ENCODE measurements around the gene ITGAD.

ITGAD gene

DNA sequence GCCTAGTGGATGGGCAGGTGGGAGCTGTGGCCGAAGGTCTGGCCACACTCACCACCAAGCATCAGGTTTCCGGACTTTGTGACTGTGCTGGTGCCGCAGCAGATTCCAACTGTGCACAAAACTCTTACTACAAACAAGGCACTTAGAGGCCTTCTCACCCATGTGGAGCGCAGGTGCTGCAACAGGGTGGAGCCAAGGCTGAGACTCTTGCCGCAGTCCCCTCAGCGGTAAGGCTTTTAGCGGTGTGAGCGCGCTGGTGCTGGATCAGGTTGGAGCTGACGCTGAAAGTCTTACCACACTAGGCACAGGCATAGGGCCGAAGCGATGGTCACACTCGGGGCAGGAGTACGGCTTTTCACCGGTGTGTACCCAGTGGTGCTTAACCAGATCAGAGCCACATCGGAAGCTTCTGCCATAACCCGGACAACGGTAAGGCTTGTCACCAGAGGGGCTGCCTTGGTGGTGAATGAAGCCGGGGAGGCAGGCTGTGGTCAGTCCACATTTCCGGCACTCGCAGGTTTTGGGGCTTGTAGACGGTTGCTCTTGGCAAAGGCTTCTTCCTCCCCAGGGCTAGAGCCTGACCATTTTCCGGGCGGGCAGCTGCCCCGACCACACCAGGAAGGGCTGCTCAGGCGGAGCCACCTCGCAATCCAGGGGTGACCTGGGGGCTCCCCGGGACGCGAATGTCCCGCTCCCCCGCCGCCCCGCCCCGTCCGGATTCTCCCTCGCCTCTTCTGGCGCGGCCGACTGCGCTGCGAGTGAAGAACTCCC, 65.1 kb downstream of the ITGAD start:
- TF ChIP-seq CTCF (IDR thresholded peaks at IDR 0.05; ENCODE audit: low read depth, low read length) (peak; percentile 20), MYC (IDR thresholded peaks at IDR 0.05; ENCODE audit: low read depth, low read length) (peak; percentile 65), MAX (IDR thresholded peaks at IDR 0.05; ENCODE audit: low read depth, low read length) (peak; percentile 72), POLR2A (IDR thresholded peaks at IDR 0.05; ENCODE audit: extremely low read depth, insufficient read length) (peak; percentile 58)
- DNase-seq (ENCODE audit: low read depth): peak; percentile 95
- peak overlapping the region; percentile 94 for H3K4me3 ChIP-seq (ENCODE audit: low read depth, low read length)

DNA sequence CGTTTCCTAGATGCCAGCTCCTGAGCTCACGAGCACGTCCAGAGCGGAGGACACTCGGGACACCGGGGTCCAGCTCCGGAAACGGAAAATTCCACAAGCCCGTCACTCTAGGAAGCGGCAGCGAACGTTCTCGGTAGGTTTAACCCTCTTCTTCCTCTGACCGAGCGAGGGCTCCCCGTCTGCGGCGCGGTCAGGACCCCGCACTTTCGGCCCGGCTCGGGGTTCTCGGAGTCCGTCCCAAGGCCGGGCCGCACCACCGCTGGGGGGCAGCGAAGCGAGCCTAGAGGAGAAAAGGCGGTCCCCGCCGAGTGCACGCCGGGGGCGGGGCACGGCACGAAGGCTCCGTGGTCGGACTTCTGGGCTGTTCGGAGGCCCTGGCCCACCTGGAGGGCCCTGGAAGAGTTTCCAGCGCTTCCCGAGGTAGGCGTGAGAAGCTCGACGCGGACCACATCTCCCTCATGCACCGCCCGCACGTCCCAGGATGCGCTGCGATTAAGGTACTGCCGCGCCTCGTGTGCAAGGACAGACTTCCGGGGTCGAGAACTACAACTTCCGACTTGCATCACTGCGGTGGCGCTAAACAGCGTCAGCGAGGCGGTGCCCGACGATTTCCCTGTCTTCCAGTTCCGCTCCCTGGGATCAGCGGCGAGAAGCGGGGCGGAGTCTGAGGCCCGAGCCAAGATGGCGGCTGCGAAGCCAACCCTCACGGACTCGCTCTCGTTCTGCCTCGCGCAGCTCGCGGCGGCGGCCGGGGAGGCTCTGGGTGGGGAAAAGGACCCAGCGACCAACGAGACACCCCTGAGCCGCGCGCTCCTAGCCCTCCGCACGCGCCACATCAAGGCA, 65.9 kb downstream of the ITGAD start, which contains the start of gene ARMC5:
Gene ARMC5, plus strand, starts transcription at position 658 of the 843 bp plus-strand sequence. Its CDS starts 24 bp downstream, at position 682.
- peak within 1 kb of the TSS; percentile 94 for H3K4me3 ChIP-seq (ENCODE audit: low read depth, low read length)
- peak; percentile 96 for TF ChIP-seq MYC (IDR thresholded peaks at IDR 0.05; ENCODE audit: low read depth, low read length)
- TF ChIP-seq CTCF (IDR thresholded peaks at IDR 0.05; ENCODE audit: low read depth, low read length): peak; percentile 52
- TF ChIP-seq POLR2A (IDR thresholded peaks at IDR 0.05; ENCODE audit: extremely low read depth, insufficient read length): peak; percentile 85
- peak; percentile 91 for TF ChIP-seq MAX (IDR thresholded peaks at IDR 0.05; ENCODE audit: low read depth, low read length)
- DNase-seq (ENCODE audit: low read depth): peak; percentile 99

DNA sequence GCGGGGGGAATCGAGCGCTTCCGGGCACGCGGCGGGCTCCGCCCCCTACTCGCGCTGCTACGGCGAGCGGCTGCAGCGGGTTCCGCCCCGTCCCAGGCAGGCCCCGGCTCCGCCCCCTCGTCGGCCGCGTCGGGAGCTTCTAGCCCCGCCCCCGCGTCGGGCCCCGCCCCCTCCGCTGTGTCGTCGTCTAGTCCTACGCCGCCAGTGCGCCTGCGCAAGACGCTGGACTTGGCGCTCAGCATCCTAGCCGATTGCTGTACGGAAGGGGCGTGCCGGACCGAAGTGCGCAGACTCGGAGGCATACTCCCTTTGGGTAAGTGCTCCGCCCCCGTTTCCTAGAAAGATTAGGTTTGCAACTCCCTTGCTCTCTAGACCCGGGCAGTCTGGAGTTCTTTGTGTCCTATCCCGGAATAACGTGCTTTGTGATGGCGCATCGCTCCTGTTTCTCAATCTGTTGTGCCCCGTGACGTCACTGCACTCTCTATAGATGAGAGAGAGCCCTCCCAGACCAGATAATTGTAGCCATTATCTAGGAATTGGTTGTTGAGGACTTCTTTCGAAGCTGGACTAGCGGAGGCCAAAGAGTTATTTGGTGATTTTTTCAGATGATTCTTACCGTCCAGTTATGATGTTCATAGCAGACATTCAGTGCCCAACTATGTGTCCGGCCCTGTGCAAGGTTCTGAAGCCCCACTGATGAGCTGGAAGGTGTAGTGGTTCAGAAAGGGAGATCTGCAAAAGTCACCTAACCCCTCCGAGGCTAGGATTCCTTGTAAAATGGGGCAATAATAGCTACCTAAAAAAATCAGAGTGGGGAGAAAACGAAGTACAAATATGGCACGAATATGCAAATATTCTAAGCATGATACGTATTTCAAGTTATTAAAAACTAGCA, 66.8 kb downstream of the ITGAD start:
- peak overlapping the region; percentile 94 for H3K4me3 ChIP-seq (ENCODE audit: low read depth, low read length)
- TF ChIP-seq CTCF (IDR thresholded peaks at IDR 0.05; ENCODE audit: low read depth, low read length) (no peak), POLR2A (IDR thresholded peaks at IDR 0.05; ENCODE audit: extremely low read depth, insufficient read length) (peak; percentile 48), MYC (IDR thresholded peaks at IDR 0.05; ENCODE audit: low read depth, low read length) (no peak; the same call in none of the 2 replicates)

DNA sequence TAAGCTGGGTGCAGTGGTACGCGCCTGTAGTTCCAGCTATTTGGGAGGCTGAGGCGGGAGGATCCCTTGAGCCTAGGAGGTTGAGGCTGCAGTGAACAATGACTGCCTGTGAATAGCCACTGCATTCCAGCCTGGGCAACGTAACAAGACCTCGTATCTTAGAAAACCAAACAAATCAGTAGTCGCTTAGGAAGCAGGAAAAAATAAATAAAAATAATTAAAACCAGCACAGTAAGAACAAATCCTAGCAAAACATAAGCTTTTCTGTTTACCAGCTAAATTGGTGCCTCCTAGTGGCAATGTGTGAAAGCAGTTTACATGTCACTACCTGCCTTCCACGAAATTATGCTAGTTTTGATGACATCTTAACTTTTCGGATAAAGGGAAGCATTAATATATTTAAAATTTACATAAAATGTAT, 67.5 kb downstream of the ITGAD start:
- TF ChIP-seq CTCF (IDR thresholded peaks at IDR 0.05; ENCODE audit: low read depth, low read length) (peak; percentile 68), MYC (IDR thresholded peaks at IDR 0.05; ENCODE audit: low read depth, low read length) (no peak)
- peak overlapping the region; percentile 86 for H3K4me3 ChIP-seq (ENCODE audit: low read depth, low read length)
- DNase-seq (ENCODE audit: low read depth): peak; percentile 63

More for the DNA sequence above, 66.8 kb downstream of the ITGAD start:
- peak; percentile 98 for DNase-seq (ENCODE audit: low read depth)

DNA sequence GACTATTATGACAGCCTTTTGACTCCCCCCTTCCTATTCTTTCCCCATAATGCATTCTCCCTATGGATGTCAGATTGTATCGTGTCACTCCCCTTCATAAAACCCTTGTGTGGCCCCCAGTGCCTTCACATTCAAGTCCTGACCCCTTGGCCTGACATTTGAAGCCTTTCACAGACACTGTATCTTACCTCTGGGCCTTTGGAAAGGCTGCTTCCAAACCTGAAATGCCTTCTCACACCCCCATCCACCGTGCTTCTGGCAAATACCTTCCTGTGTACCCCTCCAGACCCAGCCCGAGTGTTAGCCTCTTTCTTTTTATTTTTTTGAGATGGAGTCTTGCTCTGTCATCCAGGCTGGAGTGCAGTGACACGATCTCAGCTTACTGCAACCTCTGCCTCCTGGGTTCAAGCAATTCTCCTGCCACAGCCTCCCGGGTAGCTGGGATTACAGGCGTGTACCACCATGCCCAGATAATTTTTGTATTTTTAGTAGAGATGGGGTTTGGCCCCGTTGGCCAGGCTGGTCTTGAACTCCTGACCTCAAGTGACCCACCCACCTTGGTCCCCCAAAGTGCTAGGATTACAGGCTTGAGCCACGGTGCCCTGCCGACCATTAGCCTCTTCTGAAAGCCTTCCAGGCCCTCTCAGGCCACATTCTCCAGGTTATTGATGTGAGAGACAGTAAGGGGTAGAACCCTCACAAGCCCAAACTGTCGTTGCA, 68.2 kb downstream of the ITGAD start:
- peak overlapping the region; percentile 86 for H3K4me3 ChIP-seq (ENCODE audit: low read depth, low read length)
- no peak for TF ChIP-seq CTCF (IDR thresholded peaks at IDR 0.05; ENCODE audit: low read depth, low read length)
- TF ChIP-seq MYC (IDR thresholded peaks at IDR 0.05; ENCODE audit: low read depth, low read length): no peak
- no peak for TF ChIP-seq MAX (IDR thresholded peaks at IDR 0.05; ENCODE audit: low read depth, low read length)
- no peak for TF ChIP-seq POLR2A (IDR thresholded peaks at IDR 0.05; ENCODE audit: extremely low read depth, insufficient read length)
- no peak for DNase-seq (ENCODE audit: low read depth)
